NK-92 (cell line): Measurements from ENCODE around the gene NRP1.
"Not testable (repeated sequence)": the region's sequence is repeated elsewhere in the genome, so short reads cannot be mapped to it uniquely, and the experiment has no call there.

Experiments
- DNase-seq: peaks from one replicate; lab custom pipeline; 2025; ENCODE audit not compliant: unreplicated experiment; lab: John Stamatoyannopoulos, UW

NRP1 gene

DNA sequence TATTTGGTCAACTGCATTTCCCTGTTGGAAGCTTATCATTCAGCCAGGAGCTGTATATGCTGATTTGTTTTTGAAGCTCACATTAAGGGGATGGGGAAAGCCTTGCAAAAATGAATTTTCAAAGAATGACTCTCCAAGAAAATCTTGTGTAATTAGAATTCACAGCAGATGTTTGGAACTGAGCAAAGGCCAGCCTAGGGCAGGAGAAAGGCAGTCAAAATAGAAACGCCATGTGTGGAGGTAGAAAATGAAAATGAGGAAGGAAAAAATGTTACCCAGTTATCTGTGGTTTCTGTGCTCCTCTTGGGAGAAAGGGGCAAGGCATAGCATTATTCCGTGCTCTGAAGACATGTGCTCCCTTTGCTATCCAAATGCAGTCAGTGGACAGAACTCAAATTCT lies 93.5 kb downstream of the NRP1 start:
- DNase-seq = no peak

DNA sequence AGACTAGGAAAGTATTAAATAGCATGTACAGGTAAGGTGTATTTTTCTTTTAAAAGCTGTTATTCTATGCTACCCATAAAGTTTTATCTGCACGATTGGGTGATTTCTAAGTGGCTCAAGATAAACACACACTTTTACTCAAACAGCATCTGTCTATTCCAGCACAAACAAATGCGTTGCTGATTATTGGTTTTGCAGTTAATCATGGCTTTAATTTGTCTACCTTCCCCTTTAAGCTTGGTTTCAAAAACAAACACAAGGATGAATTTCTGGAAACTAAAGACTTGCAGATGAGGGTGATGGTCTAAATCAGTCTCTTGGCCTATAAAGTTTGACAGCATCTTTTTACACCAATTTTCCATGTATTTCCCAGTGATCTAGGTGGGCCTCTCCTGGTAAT lies 94.2 kb downstream of the NRP1 start:
- DNase-seq = no peak

DNA sequence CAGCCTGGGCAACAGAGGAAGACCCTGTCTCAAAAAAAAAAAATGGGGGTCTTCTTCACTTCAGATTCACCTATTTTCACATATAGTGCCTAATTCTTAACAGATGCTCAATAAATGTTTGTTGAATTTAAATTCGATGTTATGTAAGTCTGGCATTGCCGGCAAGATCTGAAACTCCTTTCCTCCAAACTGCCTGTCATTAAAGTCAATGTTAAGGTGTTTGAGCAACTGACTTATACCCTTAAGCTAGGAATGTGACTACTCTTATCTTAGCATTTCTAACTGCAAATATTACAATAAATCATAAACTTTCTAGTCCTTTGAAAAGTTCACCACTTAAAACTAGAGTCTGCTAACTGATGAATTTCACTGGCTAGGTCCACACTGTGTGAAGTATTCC lies 95.2 kb downstream of the NRP1 start:
- DNase-seq = no peak

DNA sequence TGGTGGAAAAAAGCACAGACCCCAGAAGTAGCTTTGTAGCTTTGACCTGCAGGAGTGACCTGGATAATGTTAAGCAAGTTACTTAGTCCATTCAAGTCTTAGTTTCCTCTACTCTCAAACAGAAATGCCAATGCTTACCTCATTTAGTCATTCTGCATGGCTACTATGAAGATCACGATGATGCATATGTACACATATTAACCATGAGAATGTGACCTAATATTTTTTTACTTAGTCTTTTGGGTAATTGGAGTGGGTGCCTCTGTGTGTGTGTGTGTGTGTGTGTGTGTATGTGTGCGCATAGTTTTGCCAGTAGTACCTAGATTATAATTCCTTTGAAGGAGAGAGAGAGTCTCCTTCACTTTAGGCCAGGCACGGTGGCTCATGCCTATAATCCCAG lies 95.8 kb downstream of the NRP1 start:
- no peak for DNase-seq

DNA sequence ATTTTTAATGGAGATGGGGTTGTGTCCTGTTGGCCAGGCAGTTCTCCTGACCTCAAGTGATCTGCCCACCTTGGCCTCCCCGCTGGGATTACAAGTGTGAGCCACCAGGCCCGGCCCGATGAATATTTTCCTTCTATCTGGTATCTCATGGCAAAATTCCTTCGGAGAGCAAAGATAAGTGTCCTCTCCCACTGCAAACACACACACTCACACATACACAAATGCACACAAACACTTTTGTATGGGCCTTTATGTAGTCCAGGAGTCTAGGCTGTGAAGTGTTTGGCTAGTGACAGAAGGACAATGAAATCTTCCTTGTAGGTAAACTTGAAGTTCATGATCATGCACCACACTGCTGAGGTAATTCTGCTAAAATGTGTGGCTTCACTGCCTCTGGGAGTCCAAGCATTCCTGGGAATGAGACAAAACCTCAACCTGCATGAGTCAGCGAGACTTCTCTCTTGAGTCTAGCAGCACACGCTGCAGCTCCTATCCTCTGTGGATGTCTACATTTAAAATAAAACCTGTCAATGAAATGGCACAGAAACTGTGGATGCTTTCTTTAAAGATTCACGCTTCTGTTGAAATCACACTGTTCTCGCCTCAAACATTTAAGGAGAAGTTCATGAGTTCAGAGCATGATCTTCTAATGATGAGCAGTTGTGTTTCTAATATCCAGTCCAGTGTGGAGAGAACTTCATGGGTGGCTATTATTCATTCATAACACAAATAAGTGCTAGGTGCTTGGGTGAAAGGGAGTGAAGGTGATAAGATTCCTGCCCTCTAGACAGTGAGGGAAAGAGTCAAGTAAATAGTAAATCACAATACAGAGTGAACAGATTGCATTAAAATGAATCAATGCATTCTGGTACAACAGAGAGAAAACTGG lies 96.5 kb downstream of the NRP1 start:
- DNase-seq = no peak

DNA sequence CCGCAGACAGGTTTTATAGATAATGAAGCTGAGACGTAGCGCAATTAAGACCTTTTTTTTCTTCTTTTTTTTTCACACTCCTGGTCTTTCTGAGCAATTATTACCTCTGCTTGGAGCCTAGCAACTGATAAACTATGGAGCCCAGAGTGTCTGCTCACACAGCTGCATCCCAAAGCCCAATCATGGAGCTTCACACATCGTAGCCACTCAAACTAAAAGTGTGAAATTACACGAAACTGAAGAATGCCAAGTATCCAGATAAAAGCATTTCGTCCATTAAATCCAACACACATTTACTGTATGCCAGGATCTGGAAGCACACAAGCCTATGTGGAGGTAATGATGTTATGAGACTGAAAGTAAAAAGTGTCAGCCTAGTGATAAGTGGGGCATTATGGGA lies 97.6 kb downstream of the NRP1 start:
- no peak for DNase-seq

DNA sequence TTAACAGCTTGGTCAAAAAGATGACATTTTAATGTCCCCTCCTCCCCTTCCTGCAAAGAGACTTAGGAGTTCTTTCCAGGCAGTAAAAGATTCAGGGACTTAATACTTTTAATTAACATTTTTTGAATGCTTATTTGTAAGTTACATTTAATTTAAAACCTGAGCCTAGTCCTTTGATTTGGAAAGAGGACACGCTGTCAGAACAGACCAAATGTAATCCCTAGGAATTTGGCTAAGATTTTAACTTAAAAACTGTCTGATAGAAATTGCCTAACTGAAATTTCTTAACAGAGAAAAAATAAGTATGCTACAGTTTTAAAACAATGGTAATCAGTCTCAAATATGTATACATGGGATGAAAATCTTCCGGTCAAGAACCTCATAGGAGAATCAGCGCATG lies 98.5 kb downstream of the NRP1 start:
- no peak for DNase-seq

DNA sequence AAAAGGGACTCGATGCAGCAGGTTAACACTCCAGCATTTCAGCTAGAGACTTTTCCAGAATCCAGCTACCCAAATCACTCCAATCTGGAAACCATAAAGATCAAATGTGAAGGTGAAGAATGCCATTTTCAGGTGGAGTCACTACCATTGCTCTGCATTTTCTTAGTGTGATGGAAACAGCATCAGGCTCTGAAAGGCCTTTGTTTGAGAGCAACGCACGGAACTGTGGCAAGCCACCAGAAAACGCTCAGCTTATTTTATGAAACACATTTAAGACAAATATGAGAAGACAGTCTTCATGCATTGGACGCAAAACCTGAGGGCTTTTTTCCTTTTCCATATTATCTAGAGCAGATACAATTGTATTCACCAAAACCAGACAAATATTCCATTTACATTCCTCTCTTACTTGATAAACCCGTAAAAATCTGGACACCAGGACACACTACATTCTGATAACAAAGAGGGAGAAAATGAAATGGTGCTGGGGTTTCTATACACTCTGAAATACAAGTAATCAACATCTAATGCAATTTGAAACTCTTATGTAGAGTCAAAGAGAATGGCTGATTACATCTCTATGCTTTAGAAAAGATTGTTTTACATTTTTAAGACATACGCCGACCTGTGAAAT lies 99.1 kb downstream of the NRP1 start:
- no peak for DNase-seq

DNA sequence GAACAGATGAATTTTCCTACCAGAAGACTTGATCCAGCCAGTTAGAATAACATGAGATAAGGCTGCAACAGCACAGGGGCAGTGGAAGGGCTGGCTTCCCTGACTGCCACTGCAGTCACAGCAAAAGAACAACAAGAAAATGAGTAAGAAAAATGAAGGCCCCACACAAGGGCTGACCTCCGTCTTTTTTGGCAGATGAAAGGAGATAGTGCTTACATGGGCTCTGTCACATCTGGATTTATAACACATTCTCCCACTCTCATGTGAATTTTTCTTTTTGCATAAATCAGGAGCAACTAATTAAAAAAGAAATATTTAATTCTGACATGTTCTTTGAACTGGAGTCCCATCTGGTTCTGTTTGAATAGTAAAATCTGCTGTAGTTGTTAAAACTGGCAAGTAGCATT lies 99.6 kb downstream of the NRP1 start:
- no peak for DNase-seq

DNA sequence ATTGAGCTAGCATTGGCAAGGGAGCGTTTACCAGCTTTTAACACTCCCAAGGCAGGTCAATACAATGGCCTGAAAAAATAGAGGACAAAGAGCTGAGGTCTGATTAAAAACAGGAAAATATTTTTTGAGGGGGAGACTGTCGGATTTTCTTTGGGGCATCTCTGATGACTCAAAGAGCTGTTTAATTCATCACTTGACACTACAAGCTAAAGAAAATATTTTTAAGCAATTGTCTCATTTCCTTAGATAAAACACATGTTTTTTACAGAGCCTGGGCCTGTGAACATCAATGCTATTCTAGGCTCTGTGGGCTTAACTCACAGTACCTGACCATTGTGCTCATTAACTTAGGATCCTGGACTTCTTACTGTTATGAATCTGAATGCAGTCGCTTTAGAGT lies 100.8 kb downstream of the NRP1 start:
- DNase-seq = no peak

DNA sequence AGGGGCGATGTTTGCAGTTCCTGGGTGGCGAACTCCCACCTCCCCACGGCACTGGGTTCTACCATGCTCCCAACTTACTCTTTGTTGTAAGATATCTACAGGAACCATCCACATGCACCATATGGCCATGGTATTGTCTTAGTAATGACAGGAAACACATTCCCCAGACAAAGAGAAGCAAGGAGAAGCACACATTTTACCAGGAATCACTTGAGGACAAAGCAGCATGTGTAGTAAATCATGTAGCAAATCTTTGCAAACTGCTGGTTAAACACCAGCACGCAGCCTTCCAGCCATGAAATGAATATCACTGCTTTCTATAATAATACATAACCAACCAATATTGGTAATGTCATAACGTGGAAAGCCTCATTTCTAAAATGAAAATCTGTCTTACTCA lies 101.2 kb downstream of the NRP1 start:
- DNase-seq = no peak

DNA sequence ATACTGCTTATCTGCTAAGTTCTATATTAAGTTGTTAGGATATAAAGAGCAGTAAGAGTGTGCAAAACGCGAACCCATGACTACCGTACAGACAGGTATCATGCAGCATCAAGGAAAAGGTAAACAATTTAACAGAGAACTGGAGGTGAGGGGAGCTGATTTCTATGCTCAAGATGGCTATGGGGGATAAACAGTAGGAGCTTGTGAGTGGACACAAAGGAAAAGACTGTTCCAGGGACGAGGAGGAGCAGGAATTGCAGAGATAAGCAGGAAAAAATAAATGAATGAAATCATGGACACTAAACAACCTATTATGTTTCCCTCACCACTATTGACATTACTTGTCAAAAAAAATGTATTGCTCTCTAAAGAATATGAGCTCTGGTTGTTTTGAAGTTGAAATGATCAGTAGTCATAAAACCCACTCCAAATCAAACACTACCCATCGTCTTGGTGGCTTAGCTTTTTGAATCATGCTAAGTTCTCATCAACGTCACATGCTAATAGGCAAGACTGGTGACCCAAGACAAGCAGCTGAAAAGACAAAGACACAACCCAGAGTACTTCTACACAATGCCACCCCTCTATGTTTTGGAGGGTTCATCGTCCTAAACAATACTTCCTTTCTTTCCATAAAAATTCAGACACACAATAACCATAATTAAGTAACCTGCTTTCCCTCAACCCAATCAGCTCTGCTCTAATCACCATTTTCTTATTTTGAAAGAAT lies 102.7 kb downstream of the NRP1 start:
- DNase-seq = no peak

DNA sequence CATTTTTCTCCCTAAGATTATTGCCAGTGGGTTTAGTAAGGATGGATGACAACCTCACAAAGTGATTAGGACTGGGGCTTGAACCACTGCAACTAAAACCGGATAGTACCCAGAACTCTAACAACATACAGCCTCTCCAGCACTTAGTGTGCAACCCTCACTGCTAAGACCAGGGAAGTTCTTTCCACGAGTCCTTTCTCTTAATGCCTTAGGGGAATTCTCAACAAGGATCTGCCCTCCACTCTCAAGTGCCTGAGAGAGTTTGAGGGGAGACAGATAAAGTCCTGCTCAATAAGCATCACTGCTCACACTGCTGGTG lies 104.6 kb downstream of the NRP1 start:
- no peak for DNase-seq

DNA sequence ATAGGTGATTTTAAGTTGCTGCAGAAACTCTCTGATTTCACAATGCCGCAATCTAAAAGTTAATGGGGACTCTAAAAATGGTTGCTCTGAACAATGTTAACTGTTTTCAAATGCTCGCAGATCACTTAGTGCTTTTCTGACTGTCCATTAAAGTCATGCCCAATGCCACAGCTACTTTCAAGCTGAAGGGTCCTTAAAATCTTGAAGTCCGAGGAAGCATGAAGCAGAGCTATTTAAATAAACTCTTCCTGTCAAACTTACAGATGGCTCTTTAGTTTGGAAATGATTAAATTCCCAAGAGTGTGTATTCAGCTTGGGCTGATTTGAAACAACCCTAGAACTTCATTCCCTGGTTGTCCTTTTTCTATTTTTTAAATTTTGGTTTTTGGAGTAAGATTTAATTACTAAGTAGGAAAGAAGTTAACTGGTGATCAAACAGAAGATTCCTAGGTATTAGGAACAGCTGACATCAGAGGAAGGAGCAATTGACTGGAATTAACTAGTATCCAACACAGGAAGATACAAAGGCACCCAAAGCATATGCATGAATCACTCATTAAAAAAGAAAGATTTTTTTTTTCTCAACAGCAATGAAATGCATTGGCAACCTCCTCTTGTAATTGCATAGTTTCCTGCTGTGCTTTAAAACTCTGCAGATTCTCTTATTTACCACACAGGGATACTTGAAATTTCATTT lies 105.1 kb downstream of the NRP1 start:
- DNase-seq = no peak

DNA sequence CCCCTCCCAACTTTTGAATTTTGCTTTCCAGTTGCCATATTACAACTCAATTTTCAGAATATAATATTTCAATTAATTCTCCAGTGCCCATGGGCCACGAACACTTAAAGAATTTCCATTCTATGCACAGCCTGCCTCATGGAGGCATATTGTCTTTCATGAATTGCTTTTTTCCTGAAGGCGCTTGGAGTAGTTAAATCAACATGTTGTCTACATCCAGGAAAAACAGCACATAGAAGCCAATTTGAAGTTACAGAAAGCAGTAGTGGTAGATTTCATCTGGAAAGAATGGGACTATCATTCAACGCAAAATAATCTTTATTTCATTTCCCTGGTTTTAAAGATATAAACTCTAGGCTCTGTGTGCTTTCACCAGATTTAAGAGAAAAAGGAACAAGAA lies 106.0 kb downstream of the NRP1 start:
- DNase-seq = no peak

DNA sequence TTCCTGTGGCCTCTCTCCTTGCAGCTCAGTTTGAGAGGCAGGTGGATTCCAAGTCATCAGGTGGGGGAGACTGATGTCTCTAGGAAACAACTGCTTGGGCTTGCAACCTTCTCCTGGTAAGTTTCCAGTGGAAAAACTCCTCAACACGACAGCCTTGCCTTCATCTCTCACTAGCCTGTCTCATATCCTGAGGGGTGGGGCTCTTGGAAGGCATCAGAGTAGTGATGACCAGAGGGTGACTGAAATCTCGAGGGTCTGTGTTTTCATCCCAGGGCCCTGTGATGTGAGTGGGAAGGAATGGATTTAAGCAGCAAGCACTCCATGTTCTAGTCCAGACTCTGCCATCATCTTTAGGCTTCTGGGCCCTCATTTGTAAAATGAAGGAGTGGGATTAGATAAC lies 107.0 kb downstream of the NRP1 start:
- no peak for DNase-seq

DNA sequence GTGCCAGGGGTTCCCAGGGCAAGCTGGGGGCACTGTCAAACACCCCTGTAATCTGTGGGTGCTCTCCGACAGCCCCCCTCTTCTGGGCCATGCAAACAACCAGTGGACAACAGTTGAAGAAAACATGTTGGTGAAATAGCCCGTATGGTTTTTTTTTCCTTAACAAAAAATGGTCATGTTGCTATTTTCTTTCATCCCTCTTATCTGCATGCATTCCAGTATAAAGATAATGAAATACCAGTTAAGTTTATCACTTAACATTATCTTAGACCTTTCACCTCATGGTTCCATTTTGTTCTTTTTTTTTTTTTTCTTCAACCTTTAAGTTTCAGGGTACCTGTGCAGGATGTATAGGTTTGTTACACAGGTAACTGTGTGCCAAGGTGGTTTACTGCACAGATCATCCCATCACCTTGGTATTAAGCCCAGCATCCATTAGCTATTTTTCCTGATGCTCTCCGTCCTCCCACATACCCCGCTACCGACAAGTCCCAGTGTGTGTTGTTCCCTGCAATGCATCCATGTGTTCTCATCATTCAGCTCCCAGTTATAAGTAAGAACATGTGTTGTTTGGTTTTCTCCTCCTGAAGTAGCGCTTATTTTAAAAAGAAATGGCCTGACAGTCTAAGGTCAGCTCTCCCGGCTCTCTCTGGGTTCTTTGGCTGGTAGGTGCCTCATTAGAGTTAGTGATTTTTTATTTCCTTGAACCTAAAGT lies 110.1 kb downstream of the NRP1 start:
- no peak for DNase-seq

DNA sequence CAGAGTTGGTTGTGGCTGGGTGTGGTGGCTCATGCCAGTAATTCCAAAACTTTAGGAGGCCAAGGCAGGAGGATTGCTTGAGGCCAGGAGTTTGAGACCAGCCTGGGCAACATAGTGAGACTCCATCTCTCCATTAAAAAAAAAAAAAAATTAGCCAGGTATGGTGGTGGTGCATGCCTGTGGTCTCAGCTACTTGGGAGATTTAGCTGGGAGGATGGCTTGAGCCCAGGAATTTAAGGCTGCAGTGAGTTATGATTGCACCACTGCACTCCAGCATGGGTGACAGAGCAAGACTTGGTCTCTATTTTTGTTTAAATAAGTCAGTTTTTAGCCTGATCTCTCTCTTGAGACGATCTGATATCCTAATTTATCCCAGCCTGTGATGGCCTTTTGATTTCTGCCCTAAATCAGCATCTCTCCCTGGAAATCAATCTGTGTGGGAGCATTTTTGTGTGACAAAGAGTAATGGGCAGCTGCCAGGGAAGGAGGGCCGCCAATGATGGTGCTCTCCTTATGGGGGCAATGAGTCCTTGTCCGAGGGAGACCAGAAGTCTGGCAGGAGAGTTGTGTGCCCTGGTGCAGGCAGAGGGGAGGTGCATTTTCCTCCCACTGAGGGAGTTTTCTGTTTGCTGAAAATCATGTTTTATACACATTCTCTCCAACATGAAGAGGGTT lies 111.0 kb downstream of the NRP1 start:
- DNase-seq = no peak

DNA sequence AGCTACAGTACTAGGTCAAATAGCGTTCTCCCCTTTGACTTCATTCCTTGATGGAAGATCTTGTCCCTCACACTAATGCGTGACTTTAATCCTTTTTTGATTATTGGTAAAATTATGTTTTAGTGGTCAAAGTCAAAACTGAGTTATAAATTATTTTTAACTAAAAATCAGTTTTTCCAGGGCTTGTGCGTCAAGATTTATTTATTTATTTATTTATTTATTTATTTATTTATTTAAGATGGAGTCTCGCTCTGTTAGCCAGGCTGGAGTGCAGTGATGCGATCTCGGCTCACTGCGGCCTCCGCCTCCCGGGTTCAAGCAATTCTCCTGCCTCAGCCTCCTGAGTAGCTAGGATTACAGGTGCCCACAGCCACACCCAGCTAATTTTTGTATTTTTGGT lies 112.2 kb downstream of the NRP1 start:
- DNase-seq = not testable (repeated sequence)

DNA sequence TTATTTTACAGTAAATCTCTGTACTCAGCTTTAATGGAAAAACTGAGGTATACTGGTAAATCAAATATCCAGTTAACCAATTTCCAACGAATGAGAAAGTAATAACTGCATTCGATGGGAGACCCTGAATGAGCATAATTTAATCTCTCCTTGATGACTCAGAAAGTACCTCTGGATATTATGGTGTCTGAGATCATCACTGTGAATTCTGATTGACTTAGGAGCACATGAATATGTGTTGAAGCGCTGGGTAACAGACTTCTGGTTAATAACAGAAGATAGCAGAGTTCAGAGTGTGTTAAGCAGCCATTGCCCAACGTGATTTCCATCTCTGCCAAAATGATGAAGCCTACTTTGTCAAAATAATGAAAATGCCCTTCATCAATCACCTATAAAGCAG lies 116.6 kb downstream of the NRP1 start:
- no peak for DNase-seq
